Calu3 (cell line): ENCODE data around the gene SLC22A17. TPM values are rescaled to one million over a fixed set of nuclear protein-coding genes. Genes with fewer than 3 reads are reported as not detected.
A peak's percentile ranks its signal among the peaks of the same experiment; 100 is the strongest.

Source experiments
- BruUV-seq: library from RNA; stranded (reverse); fragments of 400-500 nt; replicated peaks from 2 replicates; lab custom pipeline; 2021; lab: Mats Ljungman, UMichigan
- CTCF ChIA-PET: fragments of 300-600 bp; sonication (Branson Sonifier 250); formaldehyde crosslinking; loops from one replicate; lab custom pipeline; 2022; ENCODE audit warnings: antibody characterized with exemption; lab: Charles Lee
- DNase-seq: peaks from one replicate; pipeline ENCODE4 v3.0.0; 2022
- H3K27ac Mint-ChIP-seq: one replicate; pipeline ENCODE4 v1.8.0; 2022; ENCODE audit warnings: mixed read lengths; ENCODE audit not compliant: unreplicated experiment
- H3K27me3 Mint-ChIP-seq: one replicate; pipeline ENCODE4 v1.8.0; 2022; ENCODE audit warnings: mixed read lengths; ENCODE audit not compliant: unreplicated experiment
- H3K36me3 Mint-ChIP-seq: one replicate; pipeline ENCODE4 v1.8.0; 2022; ENCODE audit warnings: mild to moderate bottlenecking, moderate library complexity, mixed read lengths; ENCODE audit not compliant: insufficient read depth, unreplicated experiment
- H3K4me1 Mint-ChIP-seq: one replicate; pipeline ENCODE4 v1.8.0; 2022; ENCODE audit warnings: mild to moderate bottlenecking, low read depth, mixed read lengths; ENCODE audit not compliant: unreplicated experiment
- H3K4me3 Mint-ChIP-seq: one replicate; pipeline ENCODE4 v1.8.0; 2022; ENCODE audit warnings: mild to moderate bottlenecking, low read depth, moderate library complexity, mixed read lengths; ENCODE audit not compliant: unreplicated experiment
- H3K9me3 Mint-ChIP-seq: one replicate; pipeline ENCODE4 v1.8.0; 2022; ENCODE audit warnings: low read depth, mixed read lengths; ENCODE audit not compliant: unreplicated experiment
- CTCF ChIP-seq: fragments of 200-600 bp; IDR thresholded peaks from one replicate; pipeline ENCODE4 v1.8.0; 2022; ENCODE audit warnings: antibody characterized with exemption; ENCODE audit not compliant: unreplicated experiment
- intact Hi-C: fragments of 100-400 bp; cut with micrococcal nuclease; formaldehyde crosslinking; loops from one replicate; pipeline ENCODE4 v1.10.0; 2022; ENCODE audit not compliant: unreplicated experiment
- total RNA-seq: library from RNA; stranded (reverse); gene quantifications from 2 replicates; pipeline ENCODE4 v1.2.3, GENCODE V29; 2022

Gene SLC22A17
- total RNA-seq, 1 experiment from 2014 or later: 0.61 TPM

- BruUV-seq: TSS peak; percentile 85
- Mint-ChIP-seq H3K36me3 (peaks cover 74% of the 10 kb centered on the region), H3K27ac (peak within 1 kb of the TSS; percentile 92), H3K9me3 (no peaks in the 10 kb centered on the region), H3K27me3 (no peaks in the 10 kb centered on the region), H3K4me1 (peaks cover 11% of the 10 kb centered on the region), H3K4me3 (peak within 1 kb of the TSS; percentile 92)
- CTCF ChIA-PET: interaction anchor here (0.6 to 2.7 kb wide), 6 partner anchors 11 to 249 kb away, joined by 3 to 12 read pairs (median 6); partner anchors contain the start of genes ACIN1 and BCL2L2
- DNase-seq: peak; percentile 95
- intact Hi-C loops: loop anchor here (10.0 kb wide), 1 partner anchor 234 kb away; the partner anchor contains the start of genes THTPA and ZFHX2
- TF ChIP-seq CTCF: no peak
Measured at GRCh38 chr14:23320584-23321571, 31.8 kb downstream of the SLC22A17 start, which contains the start of gene PABPN1. TSS of gene PABPN1 (plus strand) at chr14:23321457. CDS start at chr14:23321470, 13 bp downstream.

GRCh38 chr14:23319746-23320583 lies 32.7 kb downstream of the SLC22A17 start:
- no peaks in the 10 kb centered on the region for H3K9me3 Mint-ChIP-seq
- intact Hi-C loops: loop anchor here (10.0 kb wide), 1 partner anchor 235 kb away; the partner anchor contains the start of genes THTPA and ZFHX2
- H3K4me3 Mint-ChIP-seq: peak overlapping the region; percentile 92
- DNase-seq: no peak
- no peaks in the 10 kb centered on the region for H3K27me3 Mint-ChIP-seq
- CTCF ChIA-PET: interaction anchor here (0.7 to 2.7 kb wide), 4 partner anchors 14 to 199 kb away, joined by 6 to 12 read pairs (median 8); partner anchors contain the start of gene BCL2L2
- BruUV-seq: no TSS peak
- H3K27ac Mint-ChIP-seq: peak overlapping the region; percentile 92
- H3K36me3 Mint-ChIP-seq: peaks cover 69% of the 10 kb centered on the region
- no peak for TF ChIP-seq CTCF
- H3K4me1 Mint-ChIP-seq: peaks cover 11% of the 10 kb centered on the region

GRCh38 chr14:23316300-23316699 lies 36.4 kb downstream of the SLC22A17 start:
- Mint-ChIP-seq H3K27ac (no peak overlapping the region), H3K27me3 (no peaks in the 10 kb centered on the region), H3K4me1 (no peaks in the 10 kb centered on the region), H3K36me3 (peaks cover 36% of the 10 kb centered on the region), H3K9me3 (no peaks in the 10 kb centered on the region), H3K4me3 (no peak overlapping the region)
- CTCF ChIA-PET: no interaction called here
- intact Hi-C loops: no loop called here
- no peak for TF ChIP-seq CTCF
- no TSS peak for BruUV-seq
- DNase-seq: no peak

- Mint-ChIP-seq H3K36me3 (peaks cover 35% of the 10 kb centered on the region), H3K4me3 (no peak overlapping the region), H3K4me1 (peaks cover 23% of the 10 kb centered on the region), H3K9me3 (no peaks in the 10 kb centered on the region), H3K27ac (no peak overlapping the region), H3K27me3 (no peaks in the 10 kb centered on the region)
- BruUV-seq: no TSS peak
- intact Hi-C loops: no loop called here
- no peak for DNase-seq
- TF ChIP-seq CTCF: no peak
- CTCF ChIA-PET: no interaction called here
Measured at GRCh38 chr14:23310546-23310945, 42.1 kb downstream of the SLC22A17 start.
